SK-N-SH treated with all-trans-retinoic acid at 6 μM for 48 hours (cell line): Measurements from ENCODE around the gene JARID2.

Experiments used
- ATAC-seq: fragments of 200-7000 bp; cut with Tn5 transposase; 3 replicates; pipeline ENCODE4 v1.9.1; 2020; ENCODE audit warnings: mild to moderate bottlenecking, moderate library complexity
- ARNTL ChIP-seq: fragments of 450-650 bp; formaldehyde crosslinking; IDR thresholded peaks from 2 replicates; pipeline ENCODE4 v1.5.0; 2020; ENCODE audit warnings: low read depth, mild to moderate bottlenecking, moderate library complexity, borderline replicate concordance
- BACH2 ChIP-seq: fragments of 250-450 bp; sonication (Bioruptor Pico); IDR thresholded peaks from 2 replicates; pipeline ENCODE4 v1.9.0; 2021; ENCODE audit warnings: mild to moderate bottlenecking, borderline replicate concordance
- CREB5 ChIP-seq: fragments of 250-450 bp; sonication (Bioruptor Pico); IDR thresholded peaks from 2 replicates; pipeline ENCODE4 v1.5.1; 2020; ENCODE audit warnings: low read depth, mild to moderate bottlenecking, moderate library complexity
- CSDC2 ChIP-seq: fragments of 250-450 bp; sonication (Bioruptor Pico); IDR thresholded peaks from 2 replicates; pipeline ENCODE4 v1.5.0; 2020; ENCODE audit warnings: mild to moderate bottlenecking, moderate library complexity
- ESRRG ChIP-seq: fragments of 250-450 bp; sonication (Bioruptor Pico); IDR thresholded peaks from 2 replicates; pipeline ENCODE4 v1.6.1; 2021; ENCODE audit warnings: mild to moderate bottlenecking
- ISL1 ChIP-seq: fragments of 250-450 bp; sonication (Bioruptor Pico); IDR thresholded peaks from 2 replicates; pipeline ENCODE4 v2.1.2; 2022; ENCODE audit warnings: mild to moderate bottlenecking, moderate library complexity
- OSR1 ChIP-seq: fragments of 250-450 bp; sonication (Bioruptor Pico); IDR thresholded peaks from 2 replicates; pipeline ENCODE4 v1.8.0; 2022; ENCODE audit warnings: moderate library complexity, mild to moderate bottlenecking, inconsistent platforms
- POU6F1 ChIP-seq: fragments of 250-450 bp; sonication (Bioruptor Pico); IDR thresholded peaks from 2 replicates; pipeline ENCODE4 v1.8.0; 2021; ENCODE audit warnings: low read depth, mild to moderate bottlenecking, moderate library complexity, borderline replicate concordance
- RARB ChIP-seq: fragments of 250-450 bp; sonication (Bioruptor Pico); IDR thresholded peaks from 2 replicates; pipeline ENCODE4 v1.8.0; 2021; ENCODE audit warnings: mild to moderate bottlenecking, moderate library complexity
- SNAI2 ChIP-seq: fragments of 250-450 bp; sonication (Bioruptor Pico); IDR thresholded peaks from 2 replicates; pipeline ENCODE4 v1.5.0; 2020; ENCODE audit warnings: mild to moderate bottlenecking, moderate library complexity
- TCF4 ChIP-seq: fragments of 250-450 bp; sonication (Bioruptor Pico); IDR thresholded peaks from 2 replicates; pipeline ENCODE4 v1.8.0; 2021; ENCODE audit warnings: mild to moderate bottlenecking, moderate library complexity, borderline replicate concordance
- TOX ChIP-seq: fragments of 250-450 bp; sonication (Bioruptor Pico); IDR thresholded peaks from 2 replicates; pipeline ENCODE4 v1.8.0; 2021; ENCODE audit warnings: mild to moderate bottlenecking, moderate library complexity, borderline replicate concordance
- TSHZ2 ChIP-seq: fragments of 250-450 bp; sonication (Bioruptor Pico); IDR thresholded peaks from 2 replicates; pipeline ENCODE4 v1.5.0; 2020; ENCODE audit warnings: mild to moderate bottlenecking, moderate library complexity
- ZFP3 ChIP-seq: fragments of 250-450 bp; sonication (Bioruptor Pico); IDR thresholded peaks from 2 replicates; pipeline ENCODE4 v1.5.0; 2020; ENCODE audit warnings: mild to moderate bottlenecking, moderate library complexity
- ZFP30 ChIP-seq: fragments of 450-650 bp; formaldehyde crosslinking; IDR thresholded peaks from 2 replicates; pipeline ENCODE4 v1.5.0; 2022; ENCODE audit warnings: mild to moderate bottlenecking, moderate library complexity
- ZNF565 ChIP-seq: fragments of 450-650 bp; formaldehyde crosslinking; conservative IDR thresholded peaks from 2 replicates; pipeline ENCODE4 v1.5.0; 2020; ENCODE audit warnings: low read depth, mild to moderate bottlenecking, moderate library complexity
- ZNF8 ChIP-seq: fragments of 450-650 bp; formaldehyde crosslinking; IDR thresholded peaks from 2 replicates; pipeline ENCODE4 v1.5.0; 2020; ENCODE audit warnings: mild to moderate bottlenecking, moderate library complexity
- TF ChIP-seq, protein P1 (sequence below): fragments of 250-450 bp; sonication (Bioruptor Pico); IDR thresholded peaks from 2 replicates; pipeline ENCODE4 v1.8.0; 2020; ENCODE audit warnings: mild to moderate bottlenecking, moderate library complexity, borderline replicate concordance
- TF ChIP-seq, protein P2 (sequence below): fragments of 250-450 bp; sonication (Bioruptor Pico); IDR thresholded peaks from 2 replicates; pipeline ENCODE4 v1.5.1; 2021; ENCODE audit warnings: mild to moderate bottlenecking, moderate library complexity

Gene JARID2

DNA sequence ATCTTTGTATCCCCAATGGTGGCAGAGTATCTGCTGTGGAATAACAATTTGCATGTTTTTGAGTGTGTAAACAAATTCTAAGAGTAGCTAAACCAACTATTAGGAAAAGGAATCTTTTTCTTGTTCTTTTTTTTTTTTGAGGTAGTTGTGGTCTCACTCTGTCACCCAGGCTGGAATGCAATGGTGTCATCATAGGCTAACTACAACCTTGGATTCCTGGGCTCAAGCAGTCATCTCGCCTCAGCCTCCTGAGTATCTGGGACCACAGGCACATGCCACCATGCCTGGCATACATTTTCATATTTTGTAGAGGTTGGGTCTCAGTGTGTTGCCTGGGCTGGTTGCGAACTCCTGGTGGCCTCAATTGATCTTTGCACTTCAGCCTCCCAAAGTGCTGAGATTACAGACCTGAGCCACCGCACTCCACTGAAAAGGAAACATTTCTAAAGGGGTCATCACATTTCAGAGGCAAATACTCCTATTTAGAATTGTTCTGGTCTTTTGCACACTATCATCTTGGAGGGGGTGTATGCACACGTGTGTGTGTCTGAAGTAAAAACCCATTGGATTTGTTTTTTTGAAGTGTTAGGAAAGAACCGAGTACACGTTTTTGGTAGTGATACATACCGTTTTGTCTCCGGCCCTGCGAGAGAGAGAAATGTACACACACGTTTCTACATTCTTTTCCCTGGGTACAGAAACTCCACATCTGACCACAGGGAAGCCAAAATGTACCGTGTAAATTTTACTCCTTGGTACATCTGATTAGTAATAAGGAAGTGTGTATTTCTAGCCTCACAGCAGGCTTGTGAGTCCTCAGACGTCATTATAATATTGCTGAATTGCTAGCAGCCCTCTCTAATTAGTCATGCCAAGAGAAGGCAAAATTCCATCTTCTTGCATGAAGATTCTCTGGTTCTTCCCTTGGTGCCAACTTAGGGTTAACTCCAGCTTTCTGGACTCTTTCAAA is 183.6 kb downstream of the JARID2 start:
- no peak for ATAC-seq
- no peak for TF ChIP-seq TCF4 (CRISPR knock-in tag)
- no peak for TF ChIP-seq ESRRG
- no peak for TF ChIP-seq RARB (CRISPR knock-in tag)
- no peak for TF ChIP-seq CREB5 (CRISPR knock-in tag)
- no peak for TF ChIP-seq TSHZ2 (CRISPR knock-in tag)
- TF ChIP-seq ARNTL (CRISPR knock-in tag), result no peak
- TF ChIP-seq ZNF8, result no peak
- no peak for TF ChIP-seq OSR1 (CRISPR knock-in tag)
- TF ChIP-seq ZFP3, result no peak
- no peak for TF ChIP-seq SNAI2 (CRISPR knock-in tag)
- TF ChIP-seq, protein P1, sequence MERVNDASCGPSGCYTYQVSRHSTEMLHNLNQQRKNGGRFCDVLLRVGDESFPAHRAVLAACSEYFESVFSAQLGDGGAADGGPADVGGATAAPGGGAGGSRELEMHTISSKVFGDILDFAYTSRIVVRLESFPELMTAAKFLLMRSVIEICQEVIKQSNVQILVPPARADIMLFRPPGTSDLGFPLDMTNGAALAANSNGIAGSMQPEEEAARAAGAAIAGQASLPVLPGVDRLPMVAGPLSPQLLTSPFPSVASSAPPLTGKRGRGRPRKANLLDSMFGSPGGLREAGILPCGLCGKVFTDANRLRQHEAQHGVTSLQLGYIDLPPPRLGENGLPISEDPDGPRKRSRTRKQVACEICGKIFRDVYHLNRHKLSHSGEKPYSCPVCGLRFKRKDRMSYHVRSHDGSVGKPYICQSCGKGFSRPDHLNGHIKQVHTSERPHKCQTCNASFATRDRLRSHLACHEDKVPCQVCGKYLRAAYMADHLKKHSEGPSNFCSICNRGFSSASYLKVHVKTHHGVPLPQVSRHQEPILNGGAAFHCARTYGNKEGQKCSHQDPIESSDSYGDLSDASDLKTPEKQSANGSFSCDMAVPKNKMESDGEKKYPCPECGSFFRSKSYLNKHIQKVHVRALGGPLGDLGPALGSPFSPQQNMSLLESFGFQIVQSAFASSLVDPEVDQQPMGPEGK (CRISPR knock-in tag), result no peak
- TF ChIP-seq CSDC2 (CRISPR knock-in tag), result no peak
- no peak for TF ChIP-seq ISL1 (CRISPR knock-in tag)
- no peak for TF ChIP-seq TOX (CRISPR knock-in tag)
- TF ChIP-seq BACH2 (CRISPR knock-in tag), result no peak
- TF ChIP-seq ZNF565, result no peak
- no peak for TF ChIP-seq POU6F1 (CRISPR knock-in tag)
- TF ChIP-seq, protein P2, sequence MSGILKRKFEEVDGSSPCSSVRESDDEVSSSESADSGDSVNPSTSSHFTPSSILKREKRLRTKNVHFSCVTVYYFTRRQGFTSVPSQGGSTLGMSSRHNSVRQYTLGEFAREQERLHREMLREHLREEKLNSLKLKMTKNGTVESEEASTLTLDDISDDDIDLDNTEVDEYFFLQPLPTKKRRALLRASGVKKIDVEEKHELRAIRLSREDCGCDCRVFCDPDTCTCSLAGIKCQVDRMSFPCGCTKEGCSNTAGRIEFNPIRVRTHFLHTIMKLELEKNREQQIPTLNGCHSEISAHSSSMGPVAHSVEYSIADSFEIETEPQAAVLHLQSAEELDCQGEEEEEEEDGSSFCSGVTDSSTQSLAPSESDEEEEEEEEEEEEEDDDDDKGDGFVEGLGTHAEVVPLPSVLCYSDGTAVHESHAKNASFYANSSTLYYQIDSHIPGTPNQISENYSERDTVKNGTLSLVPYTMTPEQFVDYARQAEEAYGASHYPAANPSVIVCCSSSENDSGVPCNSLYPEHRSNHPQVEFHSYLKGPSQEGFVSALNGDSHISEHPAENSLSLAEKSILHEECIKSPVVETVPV (CRISPR knock-in tag), result no peak

DNA sequence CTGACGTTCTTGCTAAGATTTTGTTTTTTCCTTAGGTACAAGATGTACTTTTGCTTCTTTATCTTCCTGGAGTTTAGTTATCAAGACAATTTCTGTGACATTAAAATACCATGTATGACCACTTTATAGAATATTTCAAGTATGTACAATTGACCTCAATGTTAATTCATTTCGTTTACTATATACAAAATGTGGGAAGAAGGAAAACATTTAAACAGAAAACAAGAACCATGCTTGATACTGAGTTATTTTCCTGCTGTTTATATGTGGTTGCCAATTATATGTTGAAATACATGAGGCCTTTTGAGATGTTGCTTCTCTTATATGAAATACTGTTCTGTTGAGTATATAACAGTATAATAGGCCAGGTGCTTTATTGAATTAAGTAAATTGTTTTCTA is 184.3 kb downstream of the JARID2 start:
- TF ChIP-seq ZFP30 (no peak), ISL1 (CRISPR knock-in tag) (0 out of 2 replicates have a peak, but pooled peaks have one; percentile 21)
- ATAC-seq, result no peak

DNA sequence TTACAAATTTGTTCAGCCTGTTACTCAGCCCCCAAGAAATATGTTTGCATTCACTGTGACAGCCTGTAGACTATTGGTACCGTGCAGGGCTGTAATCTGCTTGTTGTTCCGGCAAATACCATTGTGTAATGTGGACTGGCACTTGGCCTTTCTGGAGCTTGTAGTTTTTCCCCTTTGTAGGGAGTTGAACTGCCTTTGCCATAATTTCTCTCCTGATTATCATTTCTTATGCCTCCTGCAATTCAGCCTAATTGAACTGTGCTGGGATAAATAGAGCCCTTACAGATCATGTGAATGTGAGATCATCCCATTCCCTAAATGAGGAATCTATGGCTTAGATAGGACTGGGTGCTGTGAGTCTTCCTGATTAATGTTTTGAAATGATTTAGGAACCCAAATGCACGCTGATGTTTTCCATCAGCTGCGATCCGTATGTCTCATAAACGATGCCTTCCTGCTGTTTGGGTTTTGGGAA is 185.1 kb downstream of the JARID2 start:
- TF ChIP-seq TSHZ2 (CRISPR knock-in tag), result no peak
- no peak for TF ChIP-seq ARNTL (CRISPR knock-in tag)
- ATAC-seq, result no peak
